Measurements from ENCODE around the gene TTC7B.

Gene TTC7B

GRCh38 chr14:90740946-90741681 is 75.1 kb downstream of the TTC7B start:
- no peak for DNase-seq (ENCODE audit: low spot score)

GRCh38 chr14:90740081-90740480 is 76.1 kb downstream of the TTC7B start:
- no peak for DNase-seq (ENCODE audit: low spot score)

GRCh38 chr14:90739318-90740068 is 76.7 kb downstream of the TTC7B start:
- DNase-seq (ENCODE audit: low spot score), result no peak

- DNase-seq (ENCODE audit: low spot score), result no peak
Observed at GRCh38 chr14:90733139-90733808, 83.0 kb downstream of the TTC7B start.

- no peak for DNase-seq (ENCODE audit: low spot score)
Observed at GRCh38 chr14:90732718-90733117, 83.5 kb downstream of the TTC7B start.

GRCh38 chr14:90732139-90732538 is 84.1 kb downstream of the TTC7B start:
- DNase-seq (ENCODE audit: low spot score), result no peak

- DNase-seq (ENCODE audit: low spot score), result no peak
Observed at GRCh38 chr14:90731487-90731886, 84.7 kb downstream of the TTC7B start.

- no peak for DNase-seq (ENCODE audit: low spot score)
Observed at GRCh38 chr14:90730206-90730766, 85.9 kb downstream of the TTC7B start.

GRCh38 chr14:90728951-90729350 is 87.3 kb downstream of the TTC7B start:
- DNase-seq (ENCODE audit: low spot score), result no peak

GRCh38 chr14:90727082-90727481 is 89.1 kb downstream of the TTC7B start:
- no peak for DNase-seq (ENCODE audit: low spot score)

- peak; percentile 66 for DNase-seq (ENCODE audit: low spot score)
Observed at GRCh38 chr14:90726656-90727055, 89.6 kb downstream of the TTC7B start.

- DNase-seq (ENCODE audit: low spot score), result no peak
Observed at GRCh38 chr14:90724866-90725265, 91.4 kb downstream of the TTC7B start.

- no peak for DNase-seq (ENCODE audit: low spot score)
Observed at GRCh38 chr14:90722590-90722989, 93.6 kb downstream of the TTC7B start.

GRCh38 chr14:90721619-90722305 is 94.5 kb downstream of the TTC7B start:
- DNase-seq (ENCODE audit: low spot score), result no peak

- no peak for DNase-seq (ENCODE audit: low spot score)
Observed at GRCh38 chr14:90720832-90721231, 95.4 kb downstream of the TTC7B start.

GRCh38 chr14:90720336-90720735 is 95.9 kb downstream of the TTC7B start:
- DNase-seq (ENCODE audit: low spot score), result no peak

GRCh38 chr14:90717916-90718315 is 98.3 kb downstream of the TTC7B start:
- peak; percentile 34 for DNase-seq (ENCODE audit: low spot score)

GRCh38 chr14:90715993-90716392 is 100.2 kb downstream of the TTC7B start:
- DNase-seq (ENCODE audit: low spot score), result no peak

GRCh38 chr14:90715495-90715894 is 100.7 kb downstream of the TTC7B start:
- no peak for DNase-seq (ENCODE audit: low spot score)

GRCh38 chr14:90714811-90715210 is 101.4 kb downstream of the TTC7B start:
- peak; percentile 59 for DNase-seq (ENCODE audit: low spot score)

GRCh38 chr14:90704738-90705392 is 111.4 kb downstream of the TTC7B start:
- DNase-seq (ENCODE audit: low spot score), result no peak

Measured in AG20443 (cell line).